Stimulated activated memory B cell treated with anti-CD40 and anti-IgM and Interleukin-4, amounts not matched to agents 10 μg/mL and 1 μg/mL and 100 μg/mL, for 72 hours (primary cell): Measurements from ENCODE around the gene ECHDC3.
A peak's percentile ranks its signal among the peaks of the same experiment; 100 is the strongest.

Source experiments
- ATAC-seq: fragments of 150-1000 bp; cut with Tn5 transposase; 2 replicates; pipeline ENCODE4 v1.10.0; 2021
- H3K27ac Mint-ChIP-seq: one replicate; pipeline ENCODE4 v1.8.0; 2022; ENCODE audit warnings: mild to moderate bottlenecking, mixed read lengths
- H3K27me3 Mint-ChIP-seq: one replicate; pipeline ENCODE4 v1.8.0; 2022; ENCODE audit warnings: mixed read lengths
- H3K36me3 Mint-ChIP-seq: one replicate; pipeline ENCODE4 v1.8.0; 2022; ENCODE audit warnings: mixed read lengths
- H3K4me1 Mint-ChIP-seq: one replicate; pipeline ENCODE4 v1.8.0; 2022; ENCODE audit warnings: mixed read lengths
- H3K4me3 Mint-ChIP-seq: one replicate; pipeline ENCODE4 v1.8.0; 2022; ENCODE audit warnings: mild to moderate bottlenecking, moderate library complexity, mixed read lengths
- H3K9me3 Mint-ChIP-seq: one replicate; pipeline ENCODE4 v1.8.0; 2022; ENCODE audit warnings: mixed read lengths

Gene ECHDC3

DNA sequence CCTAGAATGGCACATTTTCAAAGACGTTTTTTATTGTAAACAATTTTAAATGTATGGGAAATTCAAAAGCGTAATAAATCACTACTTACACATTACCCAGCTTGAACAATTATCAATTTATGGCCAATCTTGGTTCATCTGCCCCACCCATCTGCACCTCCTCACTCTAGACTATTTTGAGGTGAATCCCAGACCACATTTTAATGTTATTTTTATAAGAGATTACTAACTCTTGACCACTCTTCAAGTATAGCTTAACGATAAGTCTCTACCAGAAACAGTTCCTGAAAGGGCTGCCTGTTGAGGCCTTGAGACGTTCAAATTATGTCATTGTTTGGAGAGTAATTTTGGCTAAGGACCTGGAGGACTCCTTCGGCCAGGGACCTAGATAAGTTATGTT, 33.2 kb downstream of the ECHDC3 start:
- Mint-ChIP-seq H3K27me3 (no peaks in the 10 kb centered on the region), H3K36me3 (no peaks in the 10 kb centered on the region), H3K27ac (no peak overlapping the region), H3K9me3 (peaks cover 7% of the 10 kb centered on the region), H3K4me3 (no peak overlapping the region), H3K4me1 (no peaks in the 10 kb centered on the region)
- ATAC-seq = no peak

DNA sequence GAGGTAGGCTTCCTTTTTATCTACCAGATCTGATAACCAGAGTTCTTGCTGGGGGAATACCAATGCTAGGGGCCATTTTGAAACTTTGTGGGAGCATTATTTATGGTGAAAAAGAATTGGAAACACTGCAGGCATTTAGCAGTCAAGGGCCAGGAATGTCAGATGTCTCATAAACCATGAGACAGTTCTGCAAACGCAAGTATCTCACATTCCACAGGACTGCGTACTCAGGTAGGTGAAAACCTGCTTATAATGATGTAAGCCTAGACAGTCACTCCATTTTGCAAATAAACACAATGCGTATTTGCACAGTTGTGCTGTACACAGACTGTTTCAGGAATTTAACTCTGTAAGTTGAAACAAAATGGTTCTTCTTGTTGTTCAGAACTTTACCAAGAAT, 33.9 kb downstream of the ECHDC3 start:
- no peak overlapping the region for H3K27ac Mint-ChIP-seq
- ATAC-seq = no peak
- peaks cover 7% of the 10 kb centered on the region for H3K9me3 Mint-ChIP-seq

GRCh38 chr10:11781114-11781513, 38.9 kb downstream of the ECHDC3 start:
- Mint-ChIP-seq H3K9me3 (peaks cover 7% of the 10 kb centered on the region), H3K27me3 (peaks cover 9% of the 10 kb centered on the region), H3K27ac (no peak overlapping the region), H3K4me3 (no peak overlapping the region), H3K36me3 (no peaks in the 10 kb centered on the region), H3K4me1 (peaks cover 5% of the 10 kb centered on the region)
- ATAC-seq = no peak

More for the DNA sequence above, 33.9 kb downstream of the ECHDC3 start:
- no peak overlapping the region for H3K4me3 Mint-ChIP-seq
- no peaks in the 10 kb centered on the region for H3K27me3 Mint-ChIP-seq
- no peaks in the 10 kb centered on the region for H3K4me1 Mint-ChIP-seq
- no peaks in the 10 kb centered on the region for H3K36me3 Mint-ChIP-seq

DNA sequence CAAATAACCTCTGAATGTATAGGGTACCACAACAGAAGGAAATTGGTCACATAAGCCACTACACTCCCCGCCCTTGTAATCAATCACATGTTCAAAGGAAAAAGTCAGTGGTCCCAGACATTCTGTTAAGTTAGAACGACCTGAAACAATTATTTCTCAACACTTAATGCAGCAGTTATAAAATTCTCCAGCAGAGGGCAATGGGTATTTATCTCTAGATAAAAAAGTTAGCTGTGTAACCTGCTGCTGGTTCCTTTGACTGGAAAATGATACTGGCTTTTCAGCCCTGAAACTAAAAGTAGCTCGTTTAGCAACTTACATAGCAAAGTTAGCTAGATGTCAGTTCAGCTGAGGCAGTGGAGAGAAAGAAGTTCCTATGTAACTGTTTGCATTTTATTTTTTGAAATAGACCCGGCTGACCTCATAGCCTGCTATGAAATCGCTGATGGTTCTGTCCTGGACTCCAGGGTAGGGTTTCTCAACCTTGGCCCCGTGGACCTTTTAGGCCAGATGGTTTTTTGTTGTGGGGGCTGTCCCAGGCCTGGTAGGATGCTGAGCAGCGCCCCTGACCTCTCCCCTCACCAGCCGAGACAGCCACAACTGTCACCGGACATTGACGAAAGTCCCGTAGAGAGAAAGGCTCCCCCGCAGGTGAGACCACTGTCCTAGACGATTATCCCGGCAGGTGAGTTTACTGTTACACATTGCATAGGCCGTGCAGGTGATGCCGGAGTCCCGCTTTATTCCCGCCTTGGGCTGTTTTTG, 40.8 kb downstream of the ECHDC3 start:
- Mint-ChIP-seq H3K4me3 (no peak overlapping the region), H3K9me3 (peaks cover 7% of the 10 kb centered on the region), H3K4me1 (peaks cover 5% of the 10 kb centered on the region), H3K27ac (no peak overlapping the region), H3K36me3 (no peaks in the 10 kb centered on the region), H3K27me3 (peaks cover 28% of the 10 kb centered on the region)
- no peak for ATAC-seq

GRCh38 chr10:11783558-11783865, 41.3 kb downstream of the ECHDC3 start:
- Mint-ChIP-seq H3K9me3 (peaks cover 7% of the 10 kb centered on the region), H3K4me1 (peaks cover 5% of the 10 kb centered on the region), H3K36me3 (no peaks in the 10 kb centered on the region), H3K27ac (no peak overlapping the region), H3K27me3 (peaks cover 31% of the 10 kb centered on the region), H3K4me3 (no peak overlapping the region)
- no peak for ATAC-seq

DNA sequence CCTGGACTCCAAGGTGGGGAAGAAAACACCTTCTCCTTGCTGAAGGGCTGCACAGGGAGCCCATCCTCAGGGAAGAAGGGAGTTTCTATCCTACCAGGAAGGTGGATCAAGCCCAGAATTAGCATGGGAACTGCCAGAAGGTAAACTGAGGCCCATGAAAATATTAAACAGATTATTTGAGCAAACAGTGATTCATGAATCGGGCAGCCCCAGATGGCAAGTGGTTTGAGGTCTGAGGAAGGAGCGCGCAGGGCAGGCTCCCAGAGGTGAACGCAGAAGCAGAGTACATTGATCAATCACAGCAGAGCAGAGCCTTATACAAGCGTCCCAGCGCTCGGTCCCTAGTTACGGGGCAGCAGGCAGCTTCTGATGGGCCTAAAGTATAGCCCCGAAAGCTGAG, 45.2 kb downstream of the ECHDC3 start:
- H3K36me3 Mint-ChIP-seq = no peaks in the 10 kb centered on the region
- H3K27ac Mint-ChIP-seq = no peak overlapping the region
- H3K9me3 Mint-ChIP-seq = no peaks in the 10 kb centered on the region
- H3K4me1 Mint-ChIP-seq = peaks cover 5% of the 10 kb centered on the region
- ATAC-seq = no peak
- no peak overlapping the region for H3K4me3 Mint-ChIP-seq
- H3K27me3 Mint-ChIP-seq = peaks cover 60% of the 10 kb centered on the region

- H3K36me3 Mint-ChIP-seq = no peaks in the 10 kb centered on the region
- no peak for ATAC-seq
- H3K27ac Mint-ChIP-seq = no peak overlapping the region
- no peak overlapping the region for H3K4me3 Mint-ChIP-seq
- peaks cover under 1% of the 10 kb centered on the region for H3K4me1 Mint-ChIP-seq
- H3K27me3 Mint-ChIP-seq = peaks cover 62% of the 10 kb centered on the region
- no peaks in the 10 kb centered on the region for H3K9me3 Mint-ChIP-seq
These were observed 45.7 kb downstream of the ECHDC3 start for GRCh38 chr10:11787846-11788245.

GRCh38 chr10:11789306-11789705, 47.1 kb downstream of the ECHDC3 start:
- no peaks in the 10 kb centered on the region for H3K36me3 Mint-ChIP-seq

GRCh38 chr10:11789956-11790355, 47.8 kb downstream of the ECHDC3 start:
- H3K27me3 Mint-ChIP-seq = peaks cover 69% of the 10 kb centered on the region
- no peak overlapping the region for H3K27ac Mint-ChIP-seq
- H3K4me3 Mint-ChIP-seq = no peak overlapping the region
- H3K9me3 Mint-ChIP-seq = no peaks in the 10 kb centered on the region
- H3K36me3 Mint-ChIP-seq = no peaks in the 10 kb centered on the region
- ATAC-seq = no peak
- H3K4me1 Mint-ChIP-seq = no peaks in the 10 kb centered on the region

More at GRCh38 chr10:11789306-11789705, 47.1 kb downstream of the ECHDC3 start:
- Mint-ChIP-seq H3K4me3 (no peak overlapping the region), H3K9me3 (no peaks in the 10 kb centered on the region), H3K4me1 (no peaks in the 10 kb centered on the region), H3K27me3 (peaks cover 72% of the 10 kb centered on the region), H3K27ac (no peak overlapping the region)
- no peak for ATAC-seq

DNA sequence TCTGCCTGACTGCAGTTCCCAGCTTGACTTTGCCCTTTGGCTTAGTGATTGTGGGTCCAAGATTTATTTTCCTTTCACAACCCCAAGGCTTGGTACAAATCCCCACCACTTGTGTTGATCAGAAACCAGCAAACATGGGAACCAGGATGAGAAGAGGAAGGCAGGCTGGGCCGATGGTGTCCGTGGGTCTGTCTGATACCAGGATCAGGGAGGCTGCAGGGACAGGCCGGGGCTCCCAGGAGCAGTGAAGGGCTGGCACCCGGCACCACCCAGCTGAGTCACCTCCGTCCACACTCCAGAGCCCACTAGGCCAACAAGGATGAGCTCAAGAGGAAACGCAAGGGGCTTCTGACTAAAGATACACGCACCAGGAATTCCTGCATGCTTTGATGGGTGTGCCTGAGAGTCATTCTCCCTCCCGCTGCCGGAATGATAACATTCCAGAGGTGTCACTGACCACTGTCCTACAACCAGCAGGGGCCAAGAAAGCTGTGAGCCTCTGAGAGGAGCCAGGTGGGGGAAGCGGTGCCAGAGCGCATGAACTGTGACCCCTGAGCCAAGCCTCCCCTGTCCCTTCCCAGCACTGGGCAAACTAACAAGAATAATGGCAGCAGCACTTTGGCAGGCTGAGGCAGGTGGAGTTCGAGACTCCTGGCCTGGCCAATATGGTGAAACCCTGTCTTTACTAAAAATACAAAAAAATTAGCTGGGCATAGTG, 51.7 kb downstream of the ECHDC3 start:
- ATAC-seq = no peak
- no peak overlapping the region for H3K27ac Mint-ChIP-seq
- no peaks in the 10 kb centered on the region for H3K36me3 Mint-ChIP-seq
- peaks cover 6% of the 10 kb centered on the region for H3K4me1 Mint-ChIP-seq
- no peak overlapping the region for H3K4me3 Mint-ChIP-seq
- H3K9me3 Mint-ChIP-seq = peaks cover 3% of the 10 kb centered on the region
- H3K27me3 Mint-ChIP-seq = peaks cover 41% of the 10 kb centered on the region

GRCh38 chr10:11794566-11794965, 52.4 kb downstream of the ECHDC3 start:
- no peak overlapping the region for H3K4me3 Mint-ChIP-seq
- no peak for ATAC-seq
- H3K9me3 Mint-ChIP-seq = peaks cover 3% of the 10 kb centered on the region

DNA sequence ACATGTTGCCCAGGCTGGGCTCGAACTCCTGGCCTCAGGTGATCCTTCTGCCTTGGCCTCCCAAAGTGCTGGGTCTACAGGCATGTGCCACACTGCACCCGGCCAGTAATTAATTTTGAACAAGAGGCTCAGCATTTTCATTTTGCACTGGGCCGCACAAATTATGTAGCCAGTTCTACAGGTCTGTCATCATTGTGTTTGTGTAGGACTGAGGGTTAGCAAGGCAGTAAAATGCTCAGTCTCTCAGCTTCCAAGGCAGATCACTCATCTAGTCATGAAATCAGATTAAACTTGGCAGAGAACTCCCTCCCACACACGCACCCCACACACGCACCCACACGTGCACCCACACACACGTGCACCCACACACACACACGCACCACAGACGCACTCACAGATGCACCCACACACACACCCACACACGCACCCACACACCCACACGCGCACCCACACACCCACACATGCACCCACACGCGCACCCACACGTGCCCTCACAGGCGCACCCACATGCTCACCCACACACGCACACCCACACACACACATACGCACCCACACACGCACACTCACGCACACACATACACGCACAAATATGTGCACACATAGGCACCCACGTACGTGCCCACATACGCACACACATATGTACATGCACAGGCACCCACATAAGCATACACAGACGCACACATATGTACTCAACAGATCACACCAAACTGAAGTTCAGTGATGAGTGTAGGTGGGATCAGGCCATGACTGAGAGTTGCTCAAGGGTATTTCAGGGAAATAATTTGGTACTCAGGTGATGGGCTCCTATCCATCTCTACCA, 53.1 kb downstream of the ECHDC3 start:
- Mint-ChIP-seq H3K4me1 (peaks cover 8% of the 10 kb centered on the region), H3K9me3 (peaks cover 3% of the 10 kb centered on the region), H3K27me3 (peaks cover 28% of the 10 kb centered on the region), H3K27ac (no peak overlapping the region), H3K36me3 (no peaks in the 10 kb centered on the region), H3K4me3 (no peak overlapping the region)
- ATAC-seq = peak; percentile 54

More at GRCh38 chr10:11794566-11794965, 52.4 kb downstream of the ECHDC3 start:
- Mint-ChIP-seq H3K36me3 (no peaks in the 10 kb centered on the region), H3K27ac (no peak overlapping the region), H3K4me1 (peaks cover 8% of the 10 kb centered on the region), H3K27me3 (peaks cover 36% of the 10 kb centered on the region)

GRCh38 chr10:11796474-11796873, 54.3 kb downstream of the ECHDC3 start:
- H3K4me3 Mint-ChIP-seq = no peak overlapping the region

GRCh38 chr10:11797281-11797680, 55.1 kb downstream of the ECHDC3 start:
- no peak for ATAC-seq
- Mint-ChIP-seq H3K27me3 (peaks cover 13% of the 10 kb centered on the region), H3K27ac (no peak overlapping the region), H3K36me3 (no peaks in the 10 kb centered on the region), H3K4me1 (peaks cover 8% of the 10 kb centered on the region), H3K4me3 (no peak overlapping the region), H3K9me3 (peaks cover 3% of the 10 kb centered on the region)

More at GRCh38 chr10:11796474-11796873, 54.3 kb downstream of the ECHDC3 start:
- peaks cover 3% of the 10 kb centered on the region for H3K9me3 Mint-ChIP-seq
- H3K27ac Mint-ChIP-seq = no peak overlapping the region
- no peaks in the 10 kb centered on the region for H3K36me3 Mint-ChIP-seq
- H3K4me1 Mint-ChIP-seq = peaks cover 8% of the 10 kb centered on the region
- H3K27me3 Mint-ChIP-seq = peaks cover 21% of the 10 kb centered on the region
- ATAC-seq = no peak

DNA sequence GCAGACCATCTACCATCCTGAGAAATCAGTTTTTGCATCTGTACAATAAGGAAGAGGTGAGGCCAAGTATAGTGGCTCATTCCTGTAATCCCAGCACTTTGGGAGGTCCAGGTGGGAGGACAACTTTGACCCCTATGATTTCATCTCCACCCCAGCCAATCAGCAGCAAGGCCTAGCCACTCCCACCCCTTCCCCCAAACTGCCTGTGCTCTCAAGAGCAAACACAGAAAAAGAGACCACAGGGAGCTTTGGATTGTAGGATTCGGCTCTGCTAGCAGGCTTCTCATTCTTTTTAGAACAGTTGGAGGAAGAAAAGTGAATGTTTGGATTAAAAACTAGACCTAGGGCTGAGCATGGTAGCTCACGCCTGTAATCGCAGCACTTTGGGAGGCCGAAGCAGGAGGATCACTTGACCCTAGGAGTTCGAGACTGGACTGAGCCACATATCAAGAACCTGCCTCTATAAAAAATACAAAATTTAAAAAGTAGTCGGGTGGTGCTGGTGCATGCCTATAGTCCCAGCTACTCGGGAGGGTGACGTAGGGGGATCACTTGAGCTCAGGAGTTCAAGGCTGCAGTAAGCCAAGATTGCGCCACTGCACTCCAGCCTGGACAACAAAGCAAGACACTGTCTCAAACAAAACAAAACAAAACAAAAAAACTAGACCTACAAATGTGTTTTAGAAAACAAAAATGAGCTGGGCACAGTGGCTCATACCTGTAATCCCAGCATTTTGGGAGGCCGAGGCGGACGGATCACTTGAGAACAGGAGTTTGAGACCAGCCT, 55.9 kb downstream of the ECHDC3 start:
- Mint-ChIP-seq H3K4me3 (no peak overlapping the region), H3K36me3 (no peaks in the 10 kb centered on the region), H3K27me3 (peaks cover 10% of the 10 kb centered on the region), H3K27ac (no peak overlapping the region), H3K9me3 (peaks cover 3% of the 10 kb centered on the region), H3K4me1 (peaks cover 8% of the 10 kb centered on the region)
- ATAC-seq = no peak
